Stimulated activated CD4-positive, alpha-beta T cell treated with anti-CD3 and anti-CD28 coated beads, TNF-alpha, amount 100 ng/mL, for 24 hours (primary cell): ENCODE results near the gene CCDC171.
"Not testable (repeated sequence)": the region's sequence is repeated elsewhere in the genome, so short reads cannot be mapped to it uniquely, and the experiment has no call there.

ENCODE experiments used
- DNase-seq, 3 experiments: peaks; one replicate each; pipeline ENCODE4 v3.0.0-alpha.2; 2020; ENCODE audit warnings: low read depth in 3 of 3

Gene CCDC171

DNA sequence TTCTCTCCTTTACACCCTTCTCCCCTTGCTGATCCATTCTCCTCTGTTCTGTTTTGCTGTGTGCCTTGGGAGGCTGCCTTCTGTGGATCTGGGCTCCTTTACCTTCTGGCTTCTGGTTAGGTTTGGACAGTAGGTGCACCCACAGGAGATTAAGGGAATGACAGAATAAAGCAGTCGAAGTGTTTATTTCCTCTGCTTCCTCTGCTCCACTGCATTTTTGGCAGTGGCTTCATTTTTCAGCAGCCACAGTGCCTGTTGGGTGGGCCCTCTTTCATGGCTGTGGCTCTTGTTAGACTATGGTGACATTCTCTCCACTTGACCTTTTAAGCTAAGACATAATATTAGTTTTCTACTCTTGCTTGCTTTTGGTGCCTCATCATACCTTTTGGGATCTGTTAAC lies 144.1 kb downstream of the CCDC171 start:
- DNase-seq = no peak

GRCh38 chr9:15697446-15697851 lies 144.6 kb downstream of the CCDC171 start:
- no peak for DNase-seq

DNA sequence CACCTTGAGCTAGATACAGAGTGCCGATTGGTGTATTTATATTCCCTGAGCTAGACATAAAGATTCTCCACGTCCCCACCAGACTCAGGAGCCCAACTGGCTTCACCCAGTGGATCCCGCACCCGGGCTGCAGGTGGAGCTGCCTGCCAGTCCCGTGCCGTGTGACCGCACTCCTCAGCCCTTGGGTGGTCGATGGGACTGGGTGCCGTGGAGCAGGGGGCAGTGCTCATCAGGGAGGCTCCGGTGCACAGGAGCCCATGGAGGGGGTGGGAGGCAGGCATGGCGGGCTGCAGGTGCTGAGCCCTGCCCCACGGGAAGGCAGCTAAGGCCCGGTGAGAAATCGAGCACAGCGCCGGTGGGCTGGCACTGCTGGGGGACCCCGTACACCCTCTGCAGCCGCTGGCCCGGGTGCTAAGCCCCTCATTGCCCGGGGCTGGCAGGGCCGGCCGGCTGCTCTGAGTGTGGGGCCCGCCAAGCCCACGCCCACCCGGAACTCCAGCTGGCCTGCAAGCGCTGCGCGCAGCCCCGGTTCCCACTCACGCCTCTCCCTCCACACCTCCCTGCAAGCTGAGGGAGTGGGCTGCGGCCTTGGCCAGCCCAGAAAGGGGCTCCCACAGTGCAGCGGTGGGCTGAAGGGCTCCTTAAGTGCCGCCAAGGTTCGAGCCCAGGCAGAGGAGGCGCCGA lies 147.2 kb downstream of the CCDC171 start:
- DNase-seq = not testable (repeated sequence)

GRCh38 chr9:15707000-15707399 lies 154.2 kb downstream of the CCDC171 start:
- DNase-seq = no peak

- DNase-seq = no peak
Measured at GRCh38 chr9:15711531-15711930, 158.7 kb downstream of the CCDC171 start.

- no peak for DNase-seq
Measured at GRCh38 chr9:15711931-15712330, 159.1 kb downstream of the CCDC171 start.

DNA sequence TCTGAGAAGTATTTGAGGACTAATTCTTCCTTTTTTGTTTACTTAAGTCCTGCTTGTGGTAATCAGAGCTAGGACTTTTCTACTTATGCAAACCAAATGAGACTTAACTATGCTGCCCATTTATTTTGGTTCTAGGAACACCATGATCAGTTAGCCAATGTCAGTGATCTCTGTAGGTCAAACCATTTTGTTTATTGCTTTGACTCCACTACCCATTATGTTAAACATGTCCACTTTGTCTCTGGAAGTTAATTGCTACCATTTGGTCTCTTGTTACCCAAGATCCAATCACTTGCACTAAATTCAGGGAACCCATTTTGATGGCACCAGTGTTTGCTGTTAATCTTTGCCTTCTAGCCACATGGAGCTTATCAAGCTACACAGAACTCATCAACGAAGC lies 161.9 kb downstream of the CCDC171 start:
- DNase-seq = no peak

- DNase-seq = no peak
Measured at GRCh38 chr9:15717290-15717967, 164.6 kb downstream of the CCDC171 start.

GRCh38 chr9:15718423-15718822 lies 165.6 kb downstream of the CCDC171 start:
- DNase-seq = no peak

DNA sequence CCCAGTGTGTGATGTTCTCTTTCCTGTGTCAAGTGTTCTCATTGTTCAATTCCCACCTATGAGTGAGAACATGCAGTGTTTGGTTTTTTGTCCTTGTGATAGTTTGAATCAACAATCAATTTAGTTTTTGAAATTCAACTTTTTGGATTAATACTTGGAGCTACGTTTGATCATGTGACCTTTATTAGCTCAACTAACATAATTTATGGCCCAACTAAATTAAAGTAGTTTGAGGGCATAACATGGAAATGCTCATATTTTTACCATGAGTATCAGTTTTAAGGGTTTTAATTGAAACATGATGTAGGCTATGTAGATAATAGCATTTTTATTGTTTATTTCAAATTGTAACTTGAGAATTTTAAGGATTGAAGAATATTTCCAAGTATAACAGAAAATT lies 168.0 kb downstream of the CCDC171 start:
- DNase-seq = no peak

DNA sequence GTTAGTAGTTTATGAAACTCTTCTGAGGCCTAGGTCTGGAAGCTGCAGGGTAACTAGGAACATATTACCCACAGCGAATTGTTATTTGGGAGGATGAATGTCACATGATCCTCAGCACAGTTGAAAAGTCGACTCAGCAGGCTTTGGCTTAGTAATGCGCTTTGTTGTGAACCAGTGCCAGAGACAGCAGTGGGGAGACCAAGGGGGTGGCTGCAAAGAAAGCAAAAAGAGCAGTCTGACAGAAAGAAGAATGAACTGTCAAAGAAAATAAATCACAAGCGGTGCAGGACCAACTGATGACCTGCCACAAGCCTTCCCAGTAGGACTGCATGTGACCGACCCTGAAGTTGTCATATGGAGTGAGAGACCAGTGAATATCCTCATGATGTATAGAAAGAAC lies 170.0 kb downstream of the CCDC171 start:
- no peak for DNase-seq

DNA sequence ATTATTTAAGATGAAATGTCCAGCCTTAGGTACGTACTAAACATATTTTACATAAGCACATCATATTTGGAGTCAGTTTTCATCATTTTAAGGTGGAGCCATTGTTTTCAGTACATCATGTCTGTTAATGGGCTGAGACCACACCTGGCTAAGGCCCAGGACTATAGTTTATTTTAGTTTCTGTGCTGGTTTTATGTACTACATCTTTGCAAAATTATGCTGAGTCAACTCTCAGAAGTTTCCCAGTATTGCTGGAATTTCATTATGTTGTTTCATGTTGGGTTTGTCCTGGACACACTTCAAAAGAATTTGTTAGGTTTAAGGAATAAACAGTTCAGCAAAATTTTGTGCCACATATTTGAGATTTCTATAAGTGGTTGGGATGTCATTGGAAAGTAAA lies 171.2 kb downstream of the CCDC171 start:
- no peak for DNase-seq

DNA sequence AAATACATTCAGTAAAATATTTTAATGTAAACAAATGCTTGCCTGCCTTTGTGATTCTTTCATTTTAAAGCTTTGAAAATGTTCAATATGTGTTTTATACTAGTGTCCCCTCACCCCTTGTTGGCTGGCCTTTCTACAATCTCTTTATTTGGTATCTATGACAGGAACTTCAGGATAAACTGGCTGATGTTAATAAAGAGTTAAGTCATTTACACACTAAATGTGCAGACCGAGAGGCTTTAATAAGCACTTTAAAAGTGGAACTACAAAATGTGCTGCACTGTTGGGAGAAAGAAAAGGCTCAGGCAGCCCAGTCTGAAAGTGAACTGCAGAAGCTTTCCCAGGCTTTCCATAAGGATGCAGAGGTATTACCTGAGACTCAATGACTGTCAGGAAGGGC lies 171.8 kb downstream of the CCDC171 start:
- DNase-seq = no peak

DNA sequence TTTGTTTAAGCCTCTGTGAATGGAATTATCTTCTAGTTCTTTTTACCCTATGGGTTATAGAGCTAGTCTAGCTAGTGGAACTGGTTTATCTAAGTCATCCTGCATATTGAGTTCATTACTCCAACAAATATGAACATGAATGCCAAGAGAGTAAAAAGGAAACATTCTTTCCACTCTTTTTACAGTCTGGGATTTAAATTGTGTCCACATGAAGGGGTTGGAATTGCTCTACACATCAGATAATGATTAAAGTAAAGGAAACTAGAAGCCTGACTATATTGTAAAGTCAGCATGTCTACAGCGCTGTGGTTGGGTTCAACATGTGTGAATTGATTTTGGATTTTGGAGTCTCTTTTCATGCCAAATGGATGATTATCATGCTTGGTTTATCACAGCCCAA lies 173.1 kb downstream of the CCDC171 start:
- no peak for DNase-seq

- no peak for DNase-seq
Measured at GRCh38 chr9:15729507-15729906, 176.7 kb downstream of the CCDC171 start.

DNA sequence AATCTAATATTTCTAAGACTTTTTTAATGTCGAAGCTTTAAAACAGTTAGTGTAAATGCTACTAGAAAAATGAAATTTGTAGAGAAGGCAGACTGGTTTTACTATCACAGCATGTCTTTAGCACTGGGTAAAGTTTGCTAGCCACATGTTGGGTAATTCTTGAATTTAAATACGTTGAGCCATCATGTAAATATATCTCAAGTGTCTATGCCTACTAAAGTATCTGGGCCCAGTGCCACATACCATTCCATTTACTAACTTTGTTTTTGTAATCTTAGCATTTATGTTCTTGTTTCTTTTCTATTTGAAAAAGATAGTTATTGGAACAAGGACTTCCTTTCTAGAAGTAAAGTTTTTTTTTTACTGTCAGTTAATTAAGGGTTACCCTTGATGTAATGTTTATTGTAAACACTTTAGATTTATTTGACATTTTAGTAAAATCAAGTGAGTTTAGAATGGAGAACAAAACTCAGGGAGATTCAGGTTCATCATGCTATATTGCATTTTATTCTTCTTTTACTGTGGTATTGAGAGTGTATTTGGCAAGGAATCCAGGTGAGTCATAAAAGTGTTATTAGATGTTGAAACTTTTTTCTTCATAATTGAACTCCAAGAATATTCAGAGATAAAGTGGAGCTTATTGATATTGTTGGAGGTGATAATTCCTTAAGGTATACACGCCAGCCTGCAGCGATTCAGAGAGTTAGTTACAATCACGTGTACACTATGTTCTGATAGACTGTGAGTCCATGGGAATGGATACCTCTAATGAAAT lies 182.4 kb downstream of the CCDC171 start:
- no peak for DNase-seq

GRCh38 chr9:15736569-15736968 lies 183.7 kb downstream of the CCDC171 start:
- no peak for DNase-seq

- no peak for DNase-seq
Measured at GRCh38 chr9:15738011-15738410, 185.2 kb downstream of the CCDC171 start.

DNA sequence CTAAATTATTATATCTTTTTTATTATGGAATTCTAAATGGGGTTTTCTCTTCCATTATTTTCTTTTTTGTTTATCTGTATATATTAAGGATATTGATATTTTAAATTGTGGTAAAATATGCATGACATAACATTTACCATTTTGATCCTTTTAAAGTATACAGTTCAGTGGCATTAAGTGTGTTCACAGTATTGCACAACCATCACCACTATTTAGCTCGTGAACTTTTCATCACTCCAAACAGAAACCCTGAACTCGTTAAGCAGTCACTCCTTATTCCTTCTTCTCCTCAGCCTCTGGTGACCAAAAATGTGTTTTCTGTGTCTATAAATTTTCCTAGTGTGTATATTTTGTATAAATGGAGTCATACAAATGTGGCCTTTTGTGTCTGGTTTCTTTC lies 188.2 kb downstream of the CCDC171 start:
- no peak for DNase-seq

DNA sequence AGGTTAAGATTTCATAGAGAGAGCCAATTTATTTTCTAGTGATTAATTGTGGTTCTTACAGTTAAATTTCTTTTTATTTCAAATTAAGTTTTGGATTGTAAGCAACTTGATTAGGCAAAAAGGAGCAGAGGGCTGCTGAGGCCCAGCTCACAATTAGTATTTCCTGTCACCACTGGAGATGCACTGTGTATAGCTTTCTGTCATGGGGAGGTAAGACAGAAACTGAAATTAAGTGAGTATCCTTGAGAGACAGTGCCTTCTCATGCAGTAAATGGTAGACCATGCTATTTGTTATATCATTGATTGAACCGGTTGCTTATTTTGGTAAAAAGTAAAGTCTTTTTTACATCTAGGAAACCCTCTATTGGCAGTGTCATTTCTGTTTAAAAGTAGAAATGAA lies 190.7 kb downstream of the CCDC171 start:
- no peak for DNase-seq

- no peak for DNase-seq
Measured at GRCh38 chr9:15744196-15744595, 191.4 kb downstream of the CCDC171 start.

DNA sequence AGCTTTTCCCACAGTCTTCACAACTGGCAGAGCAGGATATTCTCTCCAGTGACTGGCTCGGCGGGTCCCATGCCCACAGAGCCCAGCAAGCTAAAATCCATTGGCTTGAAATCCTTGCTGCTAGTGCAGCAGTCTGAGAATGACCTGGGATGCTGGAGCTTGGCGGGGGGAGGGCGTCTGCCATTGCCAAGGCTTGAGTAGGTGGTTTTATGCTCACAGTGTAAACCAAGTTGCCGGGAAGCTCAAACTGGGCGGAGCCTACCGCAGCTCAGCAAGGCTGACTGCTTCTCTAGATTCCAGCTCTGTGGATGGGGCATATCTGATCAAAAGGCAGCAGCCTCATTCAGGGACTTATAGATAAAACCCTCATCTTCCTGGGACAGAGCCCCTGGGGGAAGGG lies 194.1 kb downstream of the CCDC171 start:
- DNase-seq = no peak

GRCh38 chr9:15755660-15756059 lies 202.8 kb downstream of the CCDC171 start:
- no peak for DNase-seq
